ENCODE measurements around the gene CUL4A. TPM values are rescaled to one million over a fixed set of nuclear protein-coding genes. Genes with fewer than 3 reads are reported as not detected.
"Not testable (repeated sequence)": the region's sequence is repeated elsewhere in the genome, so short reads cannot be mapped to it uniquely, and the experiment has no call there.

Gene CUL4A
- total RNA-seq, 1 donor from 2014 or later = 101 TPM

DNA sequence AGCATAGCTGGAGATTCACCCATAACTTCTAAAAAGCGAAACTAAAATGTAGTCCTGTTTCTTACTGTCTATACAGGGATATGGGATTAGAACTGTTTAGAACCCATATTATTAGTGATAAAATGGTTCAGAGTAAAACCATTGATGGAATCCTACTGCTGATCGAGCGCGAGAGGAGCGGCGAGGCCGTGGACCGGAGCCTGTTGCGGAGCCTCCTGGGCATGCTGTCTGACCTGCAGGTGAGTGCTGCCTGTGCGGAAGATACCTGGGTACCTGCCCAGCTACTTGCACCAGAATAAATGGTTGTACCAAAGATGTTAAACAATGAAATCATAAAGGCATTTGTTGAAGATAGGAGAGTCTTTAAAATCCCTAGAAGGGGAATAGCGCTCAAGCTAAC lies 23.7 kb downstream of the CUL4A start:
- intact Hi-C loops (cut with micrococcal nuclease) = no loop called here

GRCh38 chr13:113238536-113238935 lies 29.1 kb downstream of the CUL4A start:
- intact Hi-C loops (cut with micrococcal nuclease) = no loop called here

GRCh38 chr13:113239357-113239756 lies 29.9 kb downstream of the CUL4A start:
- intact Hi-C loops (cut with micrococcal nuclease) = no loop called here

- intact Hi-C loops (cut with micrococcal nuclease) = no loop called here
Observed at GRCh38 chr13:113239986-113240385, 30.6 kb downstream of the CUL4A start.

DNA sequence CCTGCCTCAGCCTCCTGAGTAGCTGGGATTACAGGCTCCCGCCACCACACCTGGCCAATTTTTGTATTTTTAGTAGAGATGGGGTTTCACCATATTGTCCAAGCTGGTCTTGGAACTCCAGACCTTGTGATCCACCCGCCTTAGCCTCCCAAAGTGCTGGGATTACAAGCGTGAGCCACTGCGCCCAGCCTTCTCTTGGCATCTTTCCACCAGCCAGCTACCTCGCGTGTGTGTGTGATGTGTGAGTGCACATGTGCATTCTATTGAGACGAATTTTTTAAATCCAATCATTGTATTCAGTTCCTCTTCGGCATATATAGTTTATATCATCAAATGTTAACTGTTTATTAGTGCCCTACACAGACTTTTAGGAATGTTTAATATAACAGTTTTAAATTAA lies 32.2 kb downstream of the CUL4A start:
- intact Hi-C loops (cut with micrococcal nuclease) = not testable (repeated sequence)

GRCh38 chr13:113243847-113244246 lies 34.4 kb downstream of the CUL4A start:
- intact Hi-C loops (cut with micrococcal nuclease) = no loop called here

DNA sequence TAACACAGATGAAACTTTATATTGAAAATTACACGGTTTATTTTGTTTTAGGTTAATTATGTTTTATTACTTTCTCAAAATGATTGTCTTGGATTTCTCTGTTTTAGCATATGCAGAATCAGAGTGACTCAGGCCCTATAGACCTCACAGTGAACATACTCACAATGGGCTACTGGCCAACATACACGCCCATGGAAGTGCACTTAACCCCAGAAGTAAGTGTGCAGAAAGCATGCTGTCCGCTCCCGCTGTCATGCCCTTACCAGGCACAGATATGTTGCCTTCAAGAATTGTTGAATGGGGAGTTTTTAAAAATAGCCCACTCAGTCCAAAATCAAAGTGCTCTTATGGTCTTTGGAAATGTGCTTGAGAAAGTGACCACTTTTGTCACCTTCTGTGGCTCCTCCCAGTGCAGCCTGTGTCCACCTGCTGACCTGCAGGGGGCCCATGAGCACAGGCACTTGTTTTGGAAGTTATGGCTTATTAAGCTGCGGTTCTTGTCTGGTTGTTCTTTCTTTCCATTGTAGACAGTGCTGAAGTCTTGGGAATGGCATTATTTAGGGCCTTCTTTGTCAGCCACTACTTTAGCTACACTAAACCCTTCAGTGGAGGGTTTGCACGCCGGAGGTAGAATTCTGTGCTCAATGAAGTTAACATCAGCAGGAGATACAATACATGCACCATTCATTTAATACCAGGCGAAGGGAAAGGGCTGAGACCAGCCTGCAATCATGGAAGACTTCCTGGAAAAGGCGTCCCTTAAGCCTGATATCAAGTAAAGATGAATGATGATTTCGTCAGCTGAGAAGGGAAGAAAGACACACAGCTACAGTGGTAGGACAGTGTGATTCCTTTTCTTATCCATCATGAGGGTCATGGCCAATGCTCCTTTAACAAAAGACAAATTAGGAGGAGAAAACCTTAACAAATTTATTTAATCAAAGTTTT lies 36.7 kb downstream of the CUL4A start:
- intact Hi-C loops (cut with micrococcal nuclease) = no loop called here

DNA sequence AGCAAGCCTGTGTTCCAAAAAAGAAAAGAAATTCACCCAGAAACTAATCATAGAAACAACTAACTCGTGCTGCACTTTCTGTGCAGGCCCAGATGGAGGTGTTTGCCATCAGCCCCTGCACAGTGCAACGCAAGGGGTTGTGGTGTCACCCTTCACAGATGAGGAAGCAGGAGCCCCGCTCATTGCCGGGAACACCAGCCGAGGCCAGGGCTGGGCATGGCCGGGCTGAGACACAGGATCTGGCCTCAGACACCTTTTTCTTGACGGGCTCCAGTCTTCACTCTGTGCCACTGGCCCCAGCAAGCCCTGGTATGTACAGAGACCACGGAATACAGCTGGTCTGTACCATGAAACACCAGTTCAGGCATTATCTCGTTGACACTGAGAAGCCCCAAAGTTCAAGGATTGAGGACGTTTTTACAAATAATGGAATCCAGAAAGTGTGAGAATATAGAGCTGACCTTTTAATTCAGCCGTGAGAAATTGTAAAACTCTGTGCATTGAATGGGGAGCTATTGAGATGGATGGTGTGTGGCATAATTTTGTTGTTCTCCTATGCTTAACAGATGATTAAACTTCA lies 43.2 kb downstream of the CUL4A start:
- intact Hi-C loops (cut with micrococcal nuclease) = no loop called here

DNA sequence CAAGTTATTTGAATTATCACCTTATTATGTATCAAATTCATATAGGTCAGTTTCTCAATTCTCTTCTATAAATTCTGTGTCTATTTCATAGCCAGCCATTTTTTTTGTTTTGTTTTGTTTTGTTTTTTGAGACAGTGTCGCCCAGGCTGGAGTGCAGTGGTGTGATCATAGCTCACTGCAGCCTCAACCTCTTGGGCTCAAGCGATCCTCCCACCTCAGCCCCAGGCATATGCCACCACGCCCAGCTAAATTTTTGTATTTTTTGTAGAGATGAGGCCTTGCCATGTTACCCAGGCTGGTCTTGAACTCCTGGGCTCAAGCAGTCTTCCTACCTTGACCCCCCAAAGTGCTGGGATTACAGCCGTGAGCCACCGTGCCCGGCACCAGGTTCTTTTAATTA lies 48.5 kb downstream of the CUL4A start:
- intact Hi-C loops (cut with micrococcal nuclease) = not testable (repeated sequence)

- intact Hi-C loops (cut with micrococcal nuclease) = no loop called here
Observed at GRCh38 chr13:113258321-113259054, 49.1 kb downstream of the CUL4A start.

- intact Hi-C loops (cut with micrococcal nuclease) = no loop called here
Observed at GRCh38 chr13:113260996-113261395, 51.6 kb downstream of the CUL4A start.

DNA sequence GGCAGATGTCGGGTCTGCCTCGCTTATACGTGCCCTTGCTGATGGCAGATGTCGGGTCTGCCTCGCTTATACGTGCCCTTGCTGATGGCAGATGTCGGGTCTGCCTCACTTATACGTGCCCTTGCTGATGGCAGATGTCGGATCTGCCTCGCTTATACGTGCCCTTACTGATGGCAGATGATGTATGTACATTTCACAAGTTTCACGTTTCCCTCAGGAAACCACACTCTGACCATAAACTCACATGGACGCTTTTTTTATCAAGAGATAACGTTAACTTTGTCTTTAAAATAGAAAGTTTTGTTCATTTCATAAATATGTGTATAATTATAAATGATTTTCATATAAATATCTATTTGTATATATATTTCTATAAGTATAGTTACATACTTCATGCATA lies 53.6 kb downstream of the CUL4A start:
- intact Hi-C loops (cut with micrococcal nuclease) = not testable (repeated sequence)

- intact Hi-C loops (cut with micrococcal nuclease) = no loop called here
Observed at GRCh38 chr13:113267642-113268405, 58.4 kb downstream of the CUL4A start.

- intact Hi-C loops (cut with micrococcal nuclease) = no loop called here
Observed at GRCh38 chr13:113272031-113272430, 62.6 kb downstream of the CUL4A start.

DNA sequence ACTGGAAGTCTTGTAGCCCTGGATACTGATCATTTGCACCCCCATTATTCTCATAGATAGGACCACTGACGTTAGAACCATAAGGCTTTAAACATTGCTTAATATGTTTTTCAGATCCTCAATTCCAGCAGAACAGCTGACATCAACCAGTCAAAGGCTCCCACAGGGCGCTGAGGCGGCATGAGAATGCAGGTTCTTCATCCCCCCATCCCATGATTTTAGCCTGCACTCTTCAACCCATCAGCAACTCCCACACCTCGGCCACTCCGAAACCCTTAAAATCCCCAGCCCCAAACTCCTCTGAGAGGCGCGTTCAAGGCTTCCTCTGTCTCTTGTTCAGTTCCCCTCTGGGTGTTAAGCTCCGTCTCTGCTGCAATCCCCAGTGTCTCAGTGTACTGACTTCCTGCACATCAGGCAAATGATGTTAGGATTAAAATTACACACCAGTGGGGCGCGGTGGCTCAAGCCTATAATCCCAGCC lies 63.3 kb downstream of the CUL4A start:
- intact Hi-C loops (cut with micrococcal nuclease) = no loop called here

DNA sequence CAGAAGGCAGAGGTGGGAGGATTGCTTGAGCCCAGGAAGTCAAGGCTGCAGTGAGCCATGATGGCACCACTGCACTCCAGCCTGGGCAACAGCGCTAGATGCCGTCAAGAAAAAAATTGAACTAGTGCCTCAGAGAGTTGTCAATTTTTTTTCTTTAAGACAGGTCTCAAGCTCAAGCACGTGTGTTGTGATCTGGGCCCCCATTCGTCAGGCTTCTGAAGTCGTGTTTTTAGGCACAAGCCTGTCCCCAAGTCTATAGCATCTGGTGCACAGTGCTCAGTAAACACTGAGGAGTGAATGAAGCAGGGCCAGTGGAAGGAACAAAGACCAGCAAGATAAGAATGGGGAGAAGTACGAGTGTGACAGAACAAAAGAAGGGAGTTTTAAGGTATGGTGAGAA lies 63.9 kb downstream of the CUL4A start:
- intact Hi-C loops (cut with micrococcal nuclease) = no loop called here

- intact Hi-C loops (cut with micrococcal nuclease) = loop anchor here (2.0 kb wide), 1 partner anchor 289 kb away; no protein-coding TSS in a partner anchor
Observed at GRCh38 chr13:113273851-113274590, 64.6 kb downstream of the CUL4A start.

DNA sequence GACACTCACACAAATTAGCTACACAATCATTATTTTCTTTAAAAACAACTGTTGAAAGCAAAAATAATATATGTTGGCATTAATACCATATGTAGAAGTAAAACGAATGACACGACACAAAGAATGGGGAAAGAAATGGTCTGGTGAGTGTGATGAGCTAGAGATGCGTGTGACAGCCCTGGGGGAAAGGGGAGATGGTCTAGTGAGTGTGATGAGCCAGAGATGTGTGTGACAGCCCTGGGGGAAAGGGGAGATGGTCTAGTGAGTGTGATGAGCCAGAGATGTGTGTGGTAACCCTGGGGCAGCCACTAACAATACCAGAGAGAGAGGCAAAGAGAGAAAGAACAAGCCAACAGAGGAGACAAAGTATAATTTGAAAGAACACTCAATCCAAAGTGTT lies 65.3 kb downstream of the CUL4A start:
- intact Hi-C loops (cut with micrococcal nuclease) = loop anchor here (1.0 to 2.0 kb wide), 3 partner anchors 120 to 332 kb away; no protein-coding TSS in a partner anchor

DNA sequence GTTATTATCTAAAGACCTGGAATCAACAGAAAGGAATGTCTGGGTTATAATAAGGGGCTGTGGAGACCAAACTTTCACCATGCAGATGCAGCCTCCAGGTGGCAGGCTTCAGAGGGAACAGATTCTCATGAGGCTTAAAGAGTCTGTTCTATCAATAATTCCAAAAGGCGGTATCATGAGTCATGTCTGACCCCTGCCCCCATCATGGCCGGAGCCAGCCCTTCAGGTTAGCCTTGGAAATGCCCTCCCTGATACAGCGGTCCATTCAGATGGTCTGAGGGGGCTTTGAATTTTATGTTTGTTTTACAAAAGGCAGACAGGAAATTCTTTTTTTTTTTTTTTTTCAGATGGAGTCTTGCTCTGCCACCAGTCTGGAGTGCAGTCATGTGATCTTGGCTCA lies 66.0 kb downstream of the CUL4A start:
- intact Hi-C loops (cut with micrococcal nuclease) = loop anchor here (1.0 to 2.0 kb wide), 3 partner anchors 119 to 333 kb away; no protein-coding TSS in a partner anchor

DNA sequence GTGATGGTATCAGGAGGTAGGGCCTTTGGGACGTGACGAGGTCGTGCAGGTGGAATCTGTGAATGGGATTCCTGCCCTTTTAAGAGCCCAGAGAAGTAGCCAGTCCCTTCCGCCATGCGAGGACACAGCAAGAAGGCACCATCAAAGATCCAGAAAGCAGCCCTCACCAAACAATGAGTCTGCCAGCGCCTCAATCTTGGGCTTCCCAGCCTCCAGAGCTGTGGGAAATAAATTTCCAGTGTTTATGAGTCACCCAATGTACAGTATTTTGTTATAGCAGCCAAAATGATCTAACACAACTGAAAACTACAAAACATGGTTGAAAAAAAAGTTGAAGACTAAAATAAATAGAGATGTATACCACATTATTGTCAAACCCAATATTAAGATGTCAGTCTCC lies 70.7 kb downstream of the CUL4A start:
- intact Hi-C loops (cut with micrococcal nuclease) = no loop called here

Measured in T-helper 1 cell treated with Interleukin-12 subunit alpha and Interleukin-12 subunit beta and Interleukin-4 antibody, amounts not matched to agents 30 ng/mL and 1 ng/mL, for 36 hours (primary cell).